Naive thymus-derived CD8-positive, alpha-beta T cell (primary cell): Measurements from ENCODE around the gene CACNA2D3. TPM values are rescaled to one million over a fixed set of nuclear protein-coding genes. Genes with fewer than 3 reads are reported as not detected.

Source experiments
- ATAC-seq, 2 donors: fragments of 150-1000 bp; cut with Tn5 transposase in 1 of 2; sonication (Bioruptor Pico), chemical (Tn5 transposase) in 1 of 2; 1 replicate in 1 of 2; 2 replicates in 1 of 2; pipeline ENCODE4 v1.10.0; 2021; ENCODE audit warnings: mild to moderate bottlenecking in 2 of 2, moderate library complexity in 2 of 2
- POLR2A ChIA-PET: fragments of 350-600 bp; sonication (Branson Sonifier 250); formaldehyde crosslinking; loops from one replicate; lab custom pipeline; 2021; ENCODE audit warnings: antibody characterized with exemption; lab: Charles Lee
- DNase-seq, 10 donors: peaks; one replicate each; pipeline versions ENCODE4 v3.0.0 to v3.0.0-alpha.2; 2020 to 2022
- H3K27ac Mint-ChIP-seq, 10 donors: one replicate each; pipeline ENCODE4 v1.8.0; 2020 to 2022; ENCODE audit warnings: mild to moderate bottlenecking in 10 of 10, mixed read lengths in 10 of 10, moderate library complexity in 4 of 10, inconsistent platforms in 1 of 10
- H3K27me3 Mint-ChIP-seq, 5 donors: one replicate each; pipeline ENCODE4 v1.8.0; 2021 to 2022; ENCODE audit warnings: mixed read lengths in 5 of 5
- H3K36me3 Mint-ChIP-seq, 3 donors: one replicate each; pipeline ENCODE4 v1.8.0; 2020 to 2022; ENCODE audit warnings: mixed read lengths in 3 of 3, mild to moderate bottlenecking in 2 of 3, inconsistent platforms in 1 of 3
- H3K4me1 Mint-ChIP-seq, 4 donors: one replicate each; pipeline ENCODE4 v1.8.0; 2021 to 2022; ENCODE audit warnings: mixed read lengths in 4 of 4
- H3K4me3 Mint-ChIP-seq, 10 donors: one replicate each; pipeline ENCODE4 v1.8.0; 2020 to 2022; ENCODE audit warnings: mild to moderate bottlenecking in 10 of 10, mixed read lengths in 10 of 10, moderate library complexity in 6 of 10, inconsistent platforms in 1 of 10
- H3K9me3 Mint-ChIP-seq, 9 donors: one replicate each; pipeline ENCODE4 v1.8.0; 2020 to 2022; ENCODE audit warnings: mixed read lengths in 9 of 9, mild to moderate bottlenecking in 3 of 9, inconsistent platforms in 1 of 9, moderate library complexity in 1 of 9
- polyA plus RNA-seq, 3 donors: library from polyadenylated mRNA; unstranded; fragments of 300-500 nt; fragmentation: Illumina TruSeq; gene quantifications; one replicate each; pipeline ENCODE4 v1.2.3, GENCODE V29; 2021
- total RNA-seq, 8 experiments: library from RNA in 2 of 8; stranded (reverse) in 2 of 8; gene quantifications; one replicate each; pipeline ENCODE4 v1.2.3 and lab custom pipeline; 2021 to 2026

CACNA2D3 gene
- total and polyA plus RNA-seq, 5 experiments from 2014 or later, result not detected

DNA sequence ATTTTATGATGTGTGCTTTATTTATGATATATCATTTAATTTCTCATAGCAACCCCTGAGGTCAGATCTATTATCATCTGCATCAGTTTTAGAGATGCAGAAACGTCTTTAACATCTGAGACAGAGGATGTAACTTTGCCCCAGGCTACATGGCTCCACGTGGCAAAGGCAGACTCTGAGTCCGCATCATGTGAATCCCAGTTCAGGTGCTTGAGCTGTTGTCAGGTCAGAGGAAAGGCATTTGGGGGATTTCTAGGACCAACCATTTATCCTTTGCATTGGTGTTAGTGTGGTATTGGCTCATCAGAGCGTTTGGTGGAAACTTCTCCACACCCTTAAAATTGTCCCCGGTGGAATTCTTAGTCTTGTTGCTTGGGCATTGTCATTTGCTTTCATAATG, 10.8 kb downstream of the CACNA2D3 start:
- H3K27ac Mint-ChIP-seq, result no peak overlapping the region
- no peak for DNase-seq
- ATAC-seq, result no peak
- H3K36me3 Mint-ChIP-seq, result no peaks in the 10 kb centered on the region
- H3K9me3 Mint-ChIP-seq, result no peaks in the 10 kb centered on the region
- POLR2A ChIA-PET, result no interaction called here
- peaks cover 2 to 29% (median 4%) of the 10 kb centered on the region in 5 donors for H3K27me3 Mint-ChIP-seq
- no peaks in the 10 kb centered on the region for H3K4me1 Mint-ChIP-seq
- no peak overlapping the region for H3K4me3 Mint-ChIP-seq

DNA sequence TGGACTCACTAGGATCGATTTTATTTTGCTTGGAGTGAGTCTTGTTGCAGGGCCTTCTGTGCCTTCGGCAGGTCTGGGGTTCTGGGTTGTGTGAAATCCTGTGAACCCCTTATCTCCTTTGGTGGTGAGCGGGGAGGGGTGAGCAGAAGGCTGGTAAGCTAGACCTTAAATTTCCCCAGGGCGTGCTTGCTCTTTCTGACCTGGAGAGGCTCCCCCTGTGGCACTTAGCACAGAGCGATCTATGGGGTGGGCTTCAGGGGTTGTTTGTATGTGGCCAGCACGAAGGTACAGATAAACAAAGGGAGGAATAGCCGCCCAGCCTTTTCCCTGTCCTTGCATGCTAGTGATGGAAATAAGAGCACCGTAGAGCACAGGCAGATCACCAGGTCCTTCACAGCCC, 11.8 kb downstream of the CACNA2D3 start:
- POLR2A ChIA-PET, result no interaction called here
- DNase-seq (no peak), ATAC-seq (no peak)
- Mint-ChIP-seq H3K27me3 (peaks cover 2 to 33% (median 4%) of the 10 kb centered on the region in 5 donors), H3K27ac (no peak overlapping the region), H3K4me3 (no peak overlapping the region), H3K36me3 (no peaks in the 10 kb centered on the region), H3K4me1 (no peaks in the 10 kb centered on the region), H3K9me3 (no peaks in the 10 kb centered on the region)

DNA sequence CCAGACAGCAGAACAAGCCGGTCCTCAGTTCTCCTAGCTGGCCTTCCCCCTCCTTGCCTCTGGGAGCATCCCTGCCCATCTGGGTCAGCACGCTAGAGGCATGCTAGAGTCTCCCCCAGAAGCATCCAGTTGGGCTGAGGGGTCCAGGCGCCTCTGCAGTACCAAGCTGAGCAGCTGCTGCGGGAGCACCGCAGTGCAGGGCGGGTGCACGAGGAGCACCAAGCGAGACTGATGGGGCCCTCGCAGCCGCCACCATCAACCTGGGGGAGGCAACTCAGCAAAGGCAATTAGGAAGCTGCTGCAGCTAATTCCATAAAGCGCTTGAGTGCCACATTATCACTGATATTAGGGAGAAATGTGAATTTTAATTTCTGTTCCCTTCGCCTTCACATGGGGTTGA, 12.4 kb downstream of the CACNA2D3 start:
- no peak overlapping the region for H3K27ac Mint-ChIP-seq
- no peak overlapping the region for H3K4me3 Mint-ChIP-seq
- POLR2A ChIA-PET, result no interaction called here
- H3K4me1 Mint-ChIP-seq, result no peaks in the 10 kb centered on the region
- H3K36me3 Mint-ChIP-seq, result no peaks in the 10 kb centered on the region
- ATAC-seq (no peak), DNase-seq (no peak)
- H3K27me3 Mint-ChIP-seq, result peaks cover 2 to 33% (median 4%) of the 10 kb centered on the region in 5 donors
- no peaks in the 10 kb centered on the region for H3K9me3 Mint-ChIP-seq

DNA sequence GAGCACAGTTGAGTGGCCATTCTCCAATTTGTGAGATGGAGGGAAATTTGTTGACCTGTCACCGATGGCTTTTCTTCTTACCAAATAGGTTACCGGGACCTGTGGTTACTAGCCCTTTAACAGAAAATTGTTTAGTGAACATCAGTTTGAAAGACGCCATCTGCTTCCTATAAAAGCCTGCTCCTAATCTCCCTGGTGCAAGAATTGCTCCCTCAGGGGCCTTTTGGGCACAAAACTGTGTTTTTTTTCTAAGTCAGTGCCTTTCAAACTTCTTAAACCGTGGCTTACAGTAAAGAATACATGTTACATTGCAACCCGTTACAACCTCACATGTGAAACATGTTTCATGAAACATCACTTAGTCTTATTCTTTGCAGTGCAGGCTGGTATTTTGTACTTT, 15.0 kb downstream of the CACNA2D3 start:
- ATAC-seq, result no peak
- H3K4me1 Mint-ChIP-seq, result no peaks in the 10 kb centered on the region

DNA sequence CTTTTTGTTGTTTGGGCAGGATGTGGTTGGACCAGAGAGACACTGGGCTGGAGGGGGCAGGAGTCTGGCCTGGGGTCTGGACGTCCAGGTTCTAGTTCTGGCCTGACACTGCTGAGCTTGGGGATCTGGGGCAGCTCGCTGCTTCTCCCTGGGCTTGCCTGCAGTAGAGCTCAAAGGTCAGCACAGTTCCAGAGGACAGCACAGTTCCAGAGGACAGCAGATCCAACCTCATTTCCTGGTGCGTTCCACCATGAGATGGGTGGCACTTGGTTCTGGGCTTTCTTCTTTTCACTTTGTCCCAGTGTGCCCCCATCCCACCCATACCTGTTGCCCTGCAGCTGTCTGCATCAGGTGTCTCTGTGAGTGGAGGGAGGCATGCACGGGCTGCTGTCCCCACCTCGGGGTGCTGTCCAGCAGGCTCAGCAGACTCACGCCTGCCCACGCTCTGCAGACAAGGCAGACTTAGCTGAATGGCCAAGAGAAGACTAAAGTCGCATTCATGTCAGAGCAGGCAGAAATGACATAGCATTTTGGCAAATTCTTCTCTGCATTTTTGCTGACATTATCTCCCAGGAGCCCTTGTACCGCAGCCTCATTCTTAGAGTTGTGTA, 16.7 kb downstream of the CACNA2D3 start:
- no peak overlapping the region for H3K4me3 Mint-ChIP-seq
- no peaks in the 10 kb centered on the region for H3K36me3 Mint-ChIP-seq
- H3K4me1 Mint-ChIP-seq, result no peaks in the 10 kb centered on the region
- no peak for ATAC-seq
- H3K27me3 Mint-ChIP-seq, result peaks cover under 1 to 22% (median 4%) of the 10 kb centered on the region in 5 donors
- no peak for DNase-seq
- POLR2A ChIA-PET, result no interaction called here
- H3K9me3 Mint-ChIP-seq, result no peaks in the 10 kb centered on the region
- H3K27ac Mint-ChIP-seq, result no peak overlapping the region

More for the DNA sequence above, 15.0 kb downstream of the CACNA2D3 start:
- POLR2A ChIA-PET, result no interaction called here
- Mint-ChIP-seq H3K27me3 (peaks cover 2 to 20% (median 4%) of the 10 kb centered on the region in 5 donors), H3K36me3 (no peaks in the 10 kb centered on the region), H3K9me3 (no peaks in the 10 kb centered on the region), H3K4me3 (no peak overlapping the region), H3K27ac (no peak overlapping the region)
- no peak for DNase-seq

DNA sequence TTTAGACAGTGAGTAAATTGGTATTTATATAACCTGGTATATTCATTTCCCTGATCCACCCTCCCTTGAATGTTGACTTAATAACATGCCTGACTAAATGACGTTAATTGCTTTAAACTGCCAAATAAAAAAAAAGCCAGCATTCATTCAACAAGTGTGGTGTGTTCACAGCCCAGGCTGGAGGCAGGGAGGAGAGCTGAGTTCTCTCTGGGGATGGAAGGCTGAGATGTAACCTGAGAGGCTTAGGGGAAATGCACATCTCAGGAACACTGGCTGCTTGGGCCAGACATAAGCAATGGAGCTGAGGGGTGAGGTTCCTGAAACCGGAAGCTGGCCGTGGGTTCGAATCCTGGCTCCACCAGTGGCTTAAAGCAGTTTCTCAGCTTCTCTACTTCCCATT, 17.3 kb downstream of the CACNA2D3 start:
- H3K27me3 Mint-ChIP-seq, result peaks cover 2 to 28% (median 5%) of the 10 kb centered on the region in 5 donors
- H3K9me3 Mint-ChIP-seq, result no peaks in the 10 kb centered on the region
- DNase-seq (no peak), ATAC-seq (no peak)
- POLR2A ChIA-PET, result no interaction called here
- H3K4me3 Mint-ChIP-seq, result no peak overlapping the region
- H3K4me1 Mint-ChIP-seq, result no peaks in the 10 kb centered on the region
- H3K36me3 Mint-ChIP-seq, result no peaks in the 10 kb centered on the region
- H3K27ac Mint-ChIP-seq, result no peak overlapping the region

DNA sequence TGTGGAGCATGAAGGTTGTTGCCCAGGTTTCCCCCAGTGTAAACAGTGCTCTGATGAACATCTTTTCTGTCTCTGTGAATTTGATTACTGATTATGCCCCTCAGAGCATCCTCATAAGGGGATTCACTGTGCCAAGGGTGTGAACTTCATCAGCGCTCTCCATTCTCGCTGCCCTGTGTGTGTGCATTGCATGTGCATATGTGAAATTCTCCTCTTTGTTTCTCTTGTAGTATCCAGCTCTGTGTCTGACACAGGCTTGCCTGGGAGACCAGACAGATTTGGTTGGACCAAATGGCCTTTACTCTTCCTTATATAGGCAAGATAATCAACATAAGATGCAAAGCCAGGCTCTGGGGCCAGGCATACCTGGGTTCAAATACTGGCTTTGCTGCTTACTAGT, 21.9 kb downstream of the CACNA2D3 start:
- Mint-ChIP-seq H3K27ac (no peak overlapping the region), H3K27me3 (peaks cover 5 to 34% (median 29%) of the 10 kb centered on the region in 5 donors), H3K36me3 (no peaks in the 10 kb centered on the region), H3K9me3 (no peaks in the 10 kb centered on the region), H3K4me3 (no peak overlapping the region), H3K4me1 (no peaks in the 10 kb centered on the region)
- no peak for DNase-seq
- ATAC-seq, result no peak
- POLR2A ChIA-PET, result no interaction called here

DNA sequence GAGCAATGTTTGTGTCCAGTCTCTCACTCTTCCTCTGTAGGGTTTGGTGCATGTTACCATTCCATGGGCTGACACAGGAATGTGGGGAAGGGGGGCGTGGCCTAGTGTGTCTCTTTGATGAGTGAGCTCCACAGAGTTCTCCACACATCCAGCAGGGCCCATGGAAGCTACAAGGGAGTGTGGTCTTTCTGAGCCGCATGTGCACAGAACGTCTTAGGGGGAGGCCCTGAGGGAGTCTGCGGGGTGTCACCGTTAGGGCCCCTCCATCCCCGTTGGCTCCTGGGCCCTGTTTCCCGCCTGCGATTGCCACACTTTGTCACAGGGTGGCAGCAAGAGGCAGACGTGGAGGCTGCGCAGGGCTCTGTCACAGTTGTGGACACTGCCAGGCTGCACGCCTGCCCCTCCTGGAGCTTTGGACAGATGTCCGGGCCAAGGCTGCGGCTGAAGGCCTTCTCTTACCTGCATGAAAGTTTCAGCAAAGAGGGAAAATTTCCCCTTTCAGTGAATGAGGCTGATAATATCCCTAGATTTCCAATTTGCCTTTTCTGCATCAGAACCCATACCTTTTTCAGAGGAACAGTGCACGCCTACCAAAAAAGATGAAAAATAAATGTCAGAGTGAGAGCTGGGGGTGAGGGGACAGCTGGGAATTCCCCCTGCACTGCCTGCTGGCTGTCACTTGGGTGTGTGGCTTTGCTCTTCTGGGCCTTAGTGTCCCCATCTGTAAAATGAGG, 24.3 kb downstream of the CACNA2D3 start:
- H3K27ac Mint-ChIP-seq, result no peak overlapping the region
- no peaks in the 10 kb centered on the region for H3K36me3 Mint-ChIP-seq
- H3K4me3 Mint-ChIP-seq, result no peak overlapping the region
- no peaks in the 10 kb centered on the region for H3K9me3 Mint-ChIP-seq
- ATAC-seq (no peak), DNase-seq (no peak)
- POLR2A ChIA-PET, result no interaction called here
- H3K27me3 Mint-ChIP-seq, result peaks cover 3 to 31% (median 29%) of the 10 kb centered on the region in 5 donors
- no peaks in the 10 kb centered on the region for H3K4me1 Mint-ChIP-seq

DNA sequence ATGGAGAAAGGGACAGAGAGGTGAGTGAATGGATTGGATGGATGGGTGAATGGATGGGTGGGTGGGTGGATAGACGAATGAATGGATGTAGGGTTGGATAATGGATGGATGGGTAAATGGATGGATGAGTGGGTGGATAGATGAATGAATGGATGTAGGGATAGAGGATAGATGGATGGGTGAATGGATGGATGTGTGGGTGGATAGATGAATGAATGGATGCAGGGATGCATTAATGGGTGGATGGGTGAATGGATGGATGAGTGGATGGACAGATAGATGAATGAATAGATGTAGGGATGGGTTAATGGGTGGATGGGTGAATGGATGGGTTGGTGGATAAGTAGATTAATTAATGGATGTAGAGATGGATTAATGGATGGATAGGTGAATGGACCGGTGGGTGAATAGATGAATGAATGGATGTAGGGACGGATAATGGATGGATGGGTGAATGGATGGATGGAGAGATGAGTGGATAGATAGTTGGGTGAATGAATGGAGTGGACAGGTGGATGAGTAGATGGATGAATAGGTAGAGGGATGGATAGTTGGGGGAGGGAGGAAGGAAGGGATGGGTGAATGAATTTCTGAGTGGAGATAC, 28.6 kb downstream of the CACNA2D3 start:
- POLR2A ChIA-PET, result no interaction called here
- Mint-ChIP-seq H3K27ac (no peak overlapping the region), H3K9me3 (no peaks in the 10 kb centered on the region), H3K4me1 (no peaks in the 10 kb centered on the region), H3K4me3 (no peak overlapping the region), H3K36me3 (no peaks in the 10 kb centered on the region), H3K27me3 (peaks cover 4 to 18% (median 10%) of the 10 kb centered on the region in 5 donors)
- DNase-seq (no peak), ATAC-seq (no peak)

DNA sequence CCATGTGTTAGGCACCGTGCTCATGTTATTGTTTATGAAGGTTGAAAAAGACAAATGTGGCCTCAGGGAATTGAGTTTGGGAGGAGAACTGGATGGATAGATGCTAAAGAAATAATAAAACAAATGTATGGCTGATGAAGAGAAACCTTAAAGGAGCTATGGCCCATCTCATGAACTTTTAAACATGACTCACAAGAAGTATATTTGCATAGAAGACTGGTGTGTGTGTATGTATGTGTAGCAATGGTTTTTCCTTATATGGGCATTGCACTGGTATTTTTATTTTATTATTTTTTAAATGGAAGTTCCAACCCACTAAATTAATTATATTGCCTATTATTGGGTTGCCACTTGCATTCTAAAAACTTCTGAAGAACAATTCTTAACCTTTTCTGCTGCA, 31.1 kb downstream of the CACNA2D3 start:
- POLR2A ChIA-PET, result no interaction called here
- Mint-ChIP-seq H3K36me3 (no peaks in the 10 kb centered on the region), H3K9me3 (no peaks in the 10 kb centered on the region), H3K4me3 (no peak overlapping the region), H3K4me1 (peaks cover 0 to 1% (median 0%) of the 10 kb centered on the region in 4 donors), H3K27me3 (peaks cover 0 to 8% (median 4%) of the 10 kb centered on the region in 5 donors), H3K27ac (no peak overlapping the region)
- DNase-seq, result no peak
- ATAC-seq, result no peak

DNA sequence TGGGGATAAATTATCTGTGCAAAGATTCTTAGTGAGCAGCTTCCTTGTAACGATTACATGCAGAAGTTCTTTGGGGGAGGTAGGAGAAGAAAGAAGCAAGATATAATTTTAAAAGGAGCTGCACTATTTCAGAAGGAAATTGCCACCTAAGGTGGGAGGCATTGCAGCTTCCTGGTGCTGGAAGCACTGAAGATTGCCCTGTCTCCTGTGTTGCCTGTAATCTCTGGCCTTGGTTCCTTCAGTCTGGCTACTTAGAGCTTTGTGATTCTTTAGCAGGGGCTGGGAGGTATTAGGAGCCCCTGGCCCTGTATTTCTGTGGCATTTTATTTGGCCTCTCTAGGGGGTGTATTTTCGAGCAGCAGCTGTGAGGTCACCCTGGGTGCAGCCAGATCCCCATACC, 35.5 kb downstream of the CACNA2D3 start:
- Mint-ChIP-seq H3K4me1 (peaks cover 0 to 1% (median 0%) of the 10 kb centered on the region in 4 donors), H3K36me3 (no peaks in the 10 kb centered on the region), H3K9me3 (no peaks in the 10 kb centered on the region), H3K27me3 (peaks cover 1 to 13% (median 6%) of the 10 kb centered on the region in 5 donors), H3K4me3 (no peak overlapping the region), H3K27ac (no peak overlapping the region)
- no peak for DNase-seq
- ATAC-seq, result no peak
- POLR2A ChIA-PET, result no interaction called here

DNA sequence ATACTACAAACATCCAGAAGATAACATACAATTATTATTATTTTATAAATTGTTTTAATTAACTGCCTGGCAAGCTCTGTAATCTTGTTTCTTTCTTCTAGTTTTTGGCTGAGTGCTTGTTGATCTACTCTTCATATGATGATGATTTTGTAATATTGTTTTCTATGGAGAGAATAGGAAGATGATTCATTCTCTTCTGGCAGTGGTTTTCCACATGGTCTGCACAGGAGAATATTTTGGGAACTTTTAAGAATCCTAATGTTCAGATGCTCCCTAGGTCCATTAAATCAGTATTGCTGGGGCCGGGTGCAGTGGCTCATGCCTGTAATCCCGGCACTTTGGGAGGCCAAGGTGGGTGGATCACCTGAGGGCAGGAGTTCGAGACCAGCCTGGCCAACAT, 37.6 kb downstream of the CACNA2D3 start:
- no peak overlapping the region for H3K27ac Mint-ChIP-seq
- no peak for DNase-seq
- POLR2A ChIA-PET, result no interaction called here
- H3K4me3 Mint-ChIP-seq, result no peak overlapping the region
- peaks cover 0 to 1% (median 0%) of the 10 kb centered on the region in 4 donors for H3K4me1 Mint-ChIP-seq
- peaks cover 1 to 19% (median 6%) of the 10 kb centered on the region in 5 donors for H3K27me3 Mint-ChIP-seq
- no peak for ATAC-seq
- peaks cover 0 to 10% (median 0%) of the 10 kb centered on the region in 9 donors for H3K9me3 Mint-ChIP-seq
- no peaks in the 10 kb centered on the region for H3K36me3 Mint-ChIP-seq

DNA sequence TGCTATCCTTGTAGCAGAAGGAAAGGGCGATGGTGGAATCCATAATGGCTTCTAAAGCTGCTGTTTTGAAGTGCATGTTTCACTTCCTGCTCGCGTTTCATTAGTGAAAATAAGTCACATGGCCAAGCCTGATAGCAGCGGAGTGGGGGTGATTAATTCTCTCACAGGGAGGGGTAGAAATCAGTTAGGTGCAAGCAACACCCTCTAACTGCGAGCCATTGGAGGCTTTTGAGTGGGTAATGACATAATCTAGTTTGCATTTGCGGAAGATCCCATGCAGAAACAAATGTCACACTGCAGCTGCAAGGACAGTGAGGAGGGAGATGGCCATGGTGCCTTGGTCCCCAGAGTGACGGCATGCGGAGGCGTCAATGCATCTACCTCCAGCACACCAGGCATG, 41.1 kb downstream of the CACNA2D3 start:
- H3K9me3 Mint-ChIP-seq, result peaks cover 0 to 10% (median 0%) of the 10 kb centered on the region in 9 donors
- POLR2A ChIA-PET, result no interaction called here
- H3K4me1 Mint-ChIP-seq, result no peaks in the 10 kb centered on the region
- H3K27ac Mint-ChIP-seq, result no peak overlapping the region
- no peak for DNase-seq
- no peak overlapping the region for H3K4me3 Mint-ChIP-seq
- ATAC-seq, result no peak
- peaks cover 1 to 11% (median 4%) of the 10 kb centered on the region in 5 donors for H3K27me3 Mint-ChIP-seq
- no peaks in the 10 kb centered on the region for H3K36me3 Mint-ChIP-seq
